Measurements from ENCODE around the gene KCTD2.

- TF ChIP-seq POLR2AphosphoS5 (IDR thresholded peaks at IDR 0.05; ENCODE audit: borderline replicate concordance, low read depth, low read length): no peak
- no peak for TF ChIP-seq FOXP2 (optimal IDR thresholded peaks at IDR 0.05; ENCODE audit: control extremely low read depth, extremely low read length, insufficient read depth)
Observed at GRCh38 chr17:75001915-75002843, 44.8 kb upstream of the KCTD2 start.

Measured in SK-N-MC (cell line).